NB4 (cell line): ENCODE data around the gene RNF217.

Source experiments
- DNase-seq: peaks from one replicate; pipeline ENCODE4 v3.0.0; 2010; ENCODE audit warnings: low read depth
- H3K4me3 ChIP-seq: one replicate; pipeline ENCODE4 v1.5.1; 2011; ENCODE audit warnings: mild to moderate bottlenecking, low read depth, low read length, moderate library complexity
- CTCF ChIP-seq: IDR thresholded peaks from one replicate; pipeline ENCODE4 v1.5.1; 2012; ENCODE audit warnings: low read depth, low read length
- MAX ChIP-seq: IDR thresholded peaks from 2 replicates; pipeline ENCODE4 v1.6.1; 2011; ENCODE audit warnings: low read depth, low read length
- MYC ChIP-seq: IDR thresholded peaks from 2 replicates; pipeline ENCODE4 v1.6.1; 2011; ENCODE audit warnings: low read depth, low read length
- POLR2A ChIP-seq: IDR thresholded peaks from 2 replicates; pipeline ENCODE4 v1.6.1; 2011; ENCODE audit warnings: mild to moderate bottlenecking; ENCODE audit not compliant: insufficient read length; ENCODE audit errors: extremely low read depth

The RNF217 gene

DNA sequence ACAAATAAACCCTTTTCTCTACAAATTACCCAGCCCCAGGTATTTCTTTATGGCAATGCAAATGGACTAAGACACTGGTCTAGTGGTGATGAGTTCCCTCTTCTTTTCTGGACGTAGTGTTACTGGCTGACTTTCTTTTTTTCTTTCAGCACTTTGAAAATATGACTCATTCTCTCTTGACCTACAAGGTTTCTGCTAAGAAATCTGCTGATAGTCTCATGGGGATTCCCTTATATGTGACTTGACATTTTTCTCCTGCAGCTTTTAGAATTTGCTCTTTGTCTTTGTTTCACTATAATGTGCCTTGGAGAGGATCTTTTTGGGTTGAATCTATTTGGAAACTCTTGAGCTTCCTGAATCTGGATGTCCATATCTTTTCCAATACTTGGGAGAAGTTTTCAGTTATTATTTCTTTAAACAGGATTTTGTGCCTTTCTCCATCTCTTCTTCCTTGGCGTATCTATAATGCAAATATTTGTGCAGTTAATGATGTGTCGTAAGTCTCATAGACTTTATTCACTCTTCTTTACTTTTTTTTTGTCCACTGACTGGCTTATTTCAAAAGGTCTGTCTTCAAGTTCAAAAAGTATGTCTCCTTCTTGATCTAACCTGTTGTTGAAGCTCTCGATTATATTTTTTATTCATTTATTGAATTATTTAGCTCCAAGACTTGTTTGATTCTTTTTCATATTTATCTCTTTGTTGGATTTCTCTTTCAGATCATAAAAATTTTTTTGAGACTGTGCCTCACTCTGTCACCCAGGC, 149.2 kb downstream of the RNF217 start:
- no peak overlapping the region for H3K4me3 ChIP-seq
- DNase-seq, result no peak

GRCh38 chr6:125112934-125113333, 150.7 kb downstream of the RNF217 start:
- no peak for DNase-seq
- TF ChIP-seq POLR2A (no peak), CTCF (no peak), MYC (no peak), MAX (no peak)

More for the DNA sequence above, 149.2 kb downstream of the RNF217 start:
- no peak for TF ChIP-seq POLR2A
- TF ChIP-seq MAX, result no peak
- no peak for TF ChIP-seq MYC
- no peak for TF ChIP-seq CTCF

DNA sequence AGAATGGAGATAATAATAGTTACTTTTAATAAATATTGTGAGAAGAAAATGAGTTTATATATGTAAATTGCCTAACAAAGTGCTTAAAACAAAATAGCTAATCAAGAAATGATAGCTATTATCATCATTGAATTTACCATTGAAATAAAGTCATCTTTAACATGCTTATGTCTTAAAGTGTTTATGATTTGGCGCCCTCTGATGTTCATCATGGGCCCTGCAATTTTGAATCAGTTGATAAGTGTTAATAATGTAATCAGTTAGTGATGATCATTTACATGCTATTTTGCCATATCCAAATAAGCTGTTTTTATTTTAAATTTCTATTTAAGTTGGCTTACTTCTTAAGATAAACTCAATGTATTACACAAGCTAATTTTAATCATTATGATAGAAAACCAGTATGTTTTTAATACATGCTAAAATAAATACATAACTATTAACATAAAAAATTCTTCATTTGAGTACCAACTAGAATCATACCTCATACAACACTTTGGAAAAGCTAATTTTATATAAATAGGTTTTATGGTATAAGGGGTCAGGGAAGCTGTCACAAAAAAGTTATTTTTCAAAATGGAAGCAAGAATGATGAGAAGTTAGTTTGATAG, 152.1 kb downstream of the RNF217 start:
- TF ChIP-seq MYC (no peak), CTCF (peak; percentile 71)
- peak; percentile 49 for DNase-seq
- H3K4me3 ChIP-seq, result no peak overlapping the region

More at GRCh38 chr6:125112934-125113333, 150.7 kb downstream of the RNF217 start:
- H3K4me3 ChIP-seq, result no peak overlapping the region

- TF ChIP-seq POLR2A (no peak), MAX (no peak), MYC (no peak), CTCF (no peak)
- no peak for DNase-seq
- H3K4me3 ChIP-seq, result no peak overlapping the region
Measured at GRCh38 chr6:125116170-125116569, 153.9 kb downstream of the RNF217 start.

GRCh38 chr6:125116710-125117109, 154.5 kb downstream of the RNF217 start:
- no peak overlapping the region for H3K4me3 ChIP-seq
- DNase-seq, result no peak
- TF ChIP-seq CTCF, result no peak
- no peak for TF ChIP-seq MYC
- TF ChIP-seq POLR2A, result no peak
- TF ChIP-seq MAX, result no peak
